GM19324 (cell line): ENCODE results near the gene RRP15.

Experiments
- ATAC-seq: cut with Tn5 transposase; IDR thresholded peaks from one replicate; pipeline ENCODE4 v1.9.1; 2021; ENCODE audit warnings: mild to moderate bottlenecking, moderate library complexity; ENCODE audit not compliant: unreplicated experiment, low FRiP score

RRP15 gene

GRCh38 chr1:218382261-218382660 is 97.2 kb downstream of the RRP15 start:
- ATAC-seq = no peak

- ATAC-seq = no peak
Observed at GRCh38 chr1:218383051-218383450, 98.0 kb downstream of the RRP15 start.

GRCh38 chr1:218383681-218384080 is 98.6 kb downstream of the RRP15 start:
- ATAC-seq = no peak

- no peak for ATAC-seq
Observed at GRCh38 chr1:218384581-218384993, 99.5 kb downstream of the RRP15 start.
